Measurements from ENCODE around the gene PRKRA. TPM values are rescaled to one million over a fixed set of nuclear protein-coding genes. Genes with fewer than 3 reads are reported as not detected.

PRKRA gene
- total and polyA plus RNA-seq, 2 of the 13 experiments (the other 11 are each of a cell fraction or from before 2014, with no cell fraction given), result 53.1 to 74.7 TPM

DNA sequence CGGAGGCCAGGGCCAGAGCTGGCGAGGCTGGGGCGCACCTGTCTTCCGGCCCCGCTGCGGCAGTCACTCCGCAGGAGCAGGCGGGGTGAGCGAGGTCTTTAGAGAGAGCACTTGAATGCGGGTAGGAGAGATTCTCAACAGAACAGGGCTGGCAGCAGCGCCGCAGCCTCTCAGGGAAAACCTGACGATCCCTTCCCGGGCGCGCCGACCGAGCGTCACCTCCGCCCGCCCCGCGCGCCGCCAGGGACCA is 526 bp downstream of the PRKRA start (continued):
- TF ChIP-seq, protein P1, sequence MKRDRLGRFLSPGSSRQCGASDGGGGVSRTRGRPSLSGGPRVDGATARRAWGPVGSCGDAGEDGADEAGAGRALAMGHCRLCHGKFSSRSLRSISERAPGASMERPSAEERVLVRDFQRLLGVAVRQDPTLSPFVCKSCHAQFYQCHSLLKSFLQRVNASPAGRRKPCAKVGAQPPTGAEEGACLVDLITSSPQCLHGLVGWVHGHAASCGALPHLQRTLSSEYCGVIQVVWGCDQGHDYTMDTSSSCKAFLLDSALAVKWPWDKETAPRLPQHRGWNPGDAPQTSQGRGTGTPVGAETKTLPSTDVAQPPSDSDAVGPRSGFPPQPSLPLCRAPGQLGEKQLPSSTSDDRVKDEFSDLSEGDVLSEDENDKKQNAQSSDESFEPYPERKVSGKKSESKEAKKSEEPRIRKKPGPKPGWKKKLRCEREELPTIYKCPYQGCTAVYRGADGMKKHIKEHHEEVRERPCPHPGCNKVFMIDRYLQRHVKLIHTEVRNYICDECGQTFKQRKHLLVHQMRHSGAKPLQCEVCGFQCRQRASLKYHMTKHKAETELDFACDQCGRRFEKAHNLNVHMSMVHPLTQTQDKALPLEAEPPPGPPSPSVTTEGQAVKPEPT (CRISPR knock-in tag; IDR thresholded peaks at IDR 0.05; ENCODE audit: low read depth), result no peak
- TF ChIP-seq ZNF782 (CRISPR knock-in tag; IDR thresholded peaks at IDR 0.05; ENCODE audit: borderline replicate concordance) (no peak), GABPA (IDR thresholded peaks at IDR 0.05; ENCODE audit: low read depth, low read length) (peak; percentile 27; the same call in 1 of the 2 replicates), GABPA (CRISPR knock-in tag; IDR thresholded peaks at IDR 0.05; ENCODE audit: low read depth) (0 out of 2 replicates have a peak, but pooled peaks have one; percentile 35), ZNF101 (CRISPR knock-in tag; IDR thresholded peaks at IDR 0.05; ENCODE audit: borderline replicate concordance, low read depth) (no peak), NCOA1 (CRISPR knock-in tag; IDR thresholded peaks at IDR 0.05) (no peak), TAF1 (CRISPR knock-in tag; IDR thresholded peaks at IDR 0.05) (no peak), SIN3B (IDR thresholded peaks at IDR 0.05; ENCODE audit: low read length) (no peak), ZNF766 (CRISPR knock-in tag; IDR thresholded peaks at IDR 0.05; ENCODE audit: borderline replicate concordance) (no peak), HNF4A (CRISPR knock-in tag; IDR thresholded peaks at IDR 0.05) (no peak), ZNF205 (CRISPR knock-in tag; IDR thresholded peaks at IDR 0.05) (0 out of 2 replicates have a peak, but pooled peaks have one; percentile 10), KAT7 (CRISPR knock-in tag; IDR thresholded peaks at IDR 0.05; ENCODE audit: borderline replicate concordance) (peak; percentile 79; the same call in 1 of the 2 replicates), GATAD1 (CRISPR knock-in tag; IDR thresholded peaks at IDR 0.05) (peak; percentile 71), FOXA1 (IDR thresholded peaks at IDR 0.05) (no peak), FOXA1 (CRISPR knock-in tag; IDR thresholded peaks at IDR 0.05) (no peak), SMAD1 (CRISPR knock-in tag; IDR thresholded peaks at IDR 0.05; ENCODE audit: borderline replicate concordance, low read depth) (no peak), KMT2A (CRISPR knock-in tag; IDR thresholded peaks at IDR 0.05) (0 out of 2 replicates have a peak, but pooled peaks have one; percentile 15), JUN (CRISPR knock-in tag; IDR thresholded peaks at IDR 0.05) (no peak), ZNF616 (CRISPR knock-in tag; IDR thresholded peaks at IDR 0.05; ENCODE audit: low read depth) (no peak), SAP130 (CRISPR knock-in tag; IDR thresholded peaks at IDR 0.05; ENCODE audit: low read depth) (peak; percentile 45; the same call in 1 of the 2 replicates)
- TF ChIP-seq, protein P2, sequence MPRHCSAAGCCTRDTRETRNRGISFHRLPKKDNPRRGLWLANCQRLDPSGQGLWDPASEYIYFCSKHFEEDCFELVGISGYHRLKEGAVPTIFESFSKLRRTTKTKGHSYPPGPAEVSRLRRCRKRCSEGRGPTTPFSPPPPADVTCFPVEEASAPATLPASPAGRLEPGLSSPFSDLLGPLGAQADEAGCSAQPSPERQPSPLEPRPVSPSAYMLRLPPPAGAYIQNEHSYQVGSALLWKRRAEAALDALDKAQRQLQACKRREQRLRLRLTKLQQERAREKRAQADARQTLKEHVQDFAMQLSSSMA (CRISPR knock-in tag; IDR thresholded peaks at IDR 0.05), result peak; percentile 7; the same call in 1 of the 2 replicates
- TF ChIP-seq, protein P3, sequence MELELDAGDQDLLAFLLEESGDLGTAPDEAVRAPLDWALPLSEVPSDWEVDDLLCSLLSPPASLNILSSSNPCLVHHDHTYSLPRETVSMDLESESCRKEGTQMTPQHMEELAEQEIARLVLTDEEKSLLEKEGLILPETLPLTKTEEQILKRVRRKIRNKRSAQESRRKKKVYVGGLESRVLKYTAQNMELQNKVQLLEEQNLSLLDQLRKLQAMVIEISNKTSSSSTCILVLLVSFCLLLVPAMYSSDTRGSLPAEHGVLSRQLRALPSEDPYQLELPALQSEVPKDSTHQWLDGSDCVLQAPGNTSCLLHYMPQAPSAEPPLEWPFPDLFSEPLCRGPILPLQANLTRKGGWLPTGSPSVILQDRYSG (CRISPR knock-in tag; IDR thresholded peaks at IDR 0.05), result no peak
- TF ChIP-seq, protein P4, sequence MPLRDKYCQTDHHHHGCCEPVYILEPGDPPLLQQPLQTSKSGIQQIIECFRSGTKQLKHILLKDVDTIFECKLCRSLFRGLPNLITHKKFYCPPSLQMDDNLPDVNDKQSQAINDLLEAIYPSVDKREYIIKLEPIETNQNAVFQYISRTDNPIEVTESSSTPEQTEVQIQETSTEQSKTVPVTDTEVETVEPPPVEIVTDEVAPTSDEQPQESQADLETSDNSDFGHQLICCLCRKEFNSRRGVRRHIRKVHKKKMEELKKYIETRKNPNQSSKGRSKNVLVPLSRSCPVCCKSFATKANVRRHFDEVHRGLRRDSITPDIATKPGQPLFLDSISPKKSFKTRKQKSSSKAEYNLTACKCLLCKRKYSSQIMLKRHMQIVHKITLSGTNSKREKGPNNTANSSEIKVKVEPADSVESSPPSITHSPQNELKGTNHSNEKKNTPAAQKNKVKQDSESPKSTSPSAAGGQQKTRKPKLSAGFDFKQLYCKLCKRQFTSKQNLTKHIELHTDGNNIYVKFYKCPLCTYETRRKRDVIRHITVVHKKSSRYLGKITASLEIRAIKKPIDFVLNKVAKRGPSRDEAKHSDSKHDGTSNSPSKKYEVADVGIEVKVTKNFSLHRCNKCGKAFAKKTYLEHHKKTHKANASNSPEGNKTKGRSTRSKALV (CRISPR knock-in tag; IDR thresholded peaks at IDR 0.05), result 0 out of 2 replicates have a peak, but pooled peaks have one; percentile 14
- TF ChIP-seq, protein P5, sequence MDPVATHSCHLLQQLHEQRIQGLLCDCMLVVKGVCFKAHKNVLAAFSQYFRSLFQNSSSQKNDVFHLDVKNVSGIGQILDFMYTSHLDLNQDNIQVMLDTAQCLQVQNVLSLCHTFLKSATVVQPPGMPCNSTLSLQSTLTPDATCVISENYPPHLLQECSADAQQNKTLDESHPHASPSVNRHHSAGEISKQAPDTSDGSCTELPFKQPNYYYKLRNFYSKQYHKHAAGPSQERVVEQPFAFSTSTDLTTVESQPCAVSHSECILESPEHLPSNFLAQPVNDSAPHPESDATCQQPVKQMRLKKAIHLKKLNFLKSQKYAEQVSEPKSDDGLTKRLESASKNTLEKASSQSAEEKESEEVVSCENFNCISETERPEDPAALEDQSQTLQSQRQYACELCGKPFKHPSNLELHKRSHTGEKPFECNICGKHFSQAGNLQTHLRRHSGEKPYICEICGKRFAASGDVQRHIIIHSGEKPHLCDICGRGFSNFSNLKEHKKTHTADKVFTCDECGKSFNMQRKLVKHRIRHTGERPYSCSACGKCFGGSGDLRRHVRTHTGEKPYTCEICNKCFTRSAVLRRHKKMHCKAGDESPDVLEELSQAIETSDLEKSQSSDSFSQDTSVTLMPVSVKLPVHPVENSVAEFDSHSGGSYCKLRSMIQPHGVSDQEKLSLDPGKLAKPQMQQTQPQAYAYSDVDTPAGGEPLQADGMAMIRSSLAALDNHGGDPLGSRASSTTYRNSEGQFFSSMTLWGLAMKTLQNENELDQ (CRISPR knock-in tag; IDR thresholded peaks at IDR 0.05; ENCODE audit: borderline replicate concordance), result no peak
